GM23248 (cell line): ENCODE measurements around the gene PDGFRB. TPM values are rescaled to one million over a fixed set of nuclear protein-coding genes. Genes with fewer than 3 reads are reported as not detected.
A peak's percentile ranks its signal among the peaks of the same experiment; 100 is the strongest.

Source experiments
- DNase-seq: peaks from one replicate; pipeline ENCODE4 v3.0.0-alpha.2; 2015
- H2AFZ ChIP-seq: fragments of 200-600 bp; sonication (generic); 2 replicates; pipeline ENCODE4 v1.6.1; 2016; ENCODE audit warnings: antibody characterized with exemption
- H3F3A ChIP-seq: fragments of 200-600 bp; sonication (generic); 2 replicates; pipeline ENCODE4 v1.6.1; 2016; ENCODE audit warnings: mild to moderate bottlenecking, antibody characterized with exemption, mixed run types; ENCODE audit not compliant: insufficient read depth
- H3K27ac ChIP-seq: fragments of 200-600 bp; sonication (generic); 2 replicates; pipeline ENCODE4 v1.5.1; 2016; ENCODE audit warnings: mild to moderate bottlenecking
- H3K27me3 ChIP-seq: fragments of 200-600 bp; sonication (generic); replicated peaks from 2 replicates; pipeline ENCODE4 v1.6.1; 2016; ENCODE audit warnings: mild to moderate bottlenecking; ENCODE audit not compliant: insufficient read depth
- H3K36me3 ChIP-seq: fragments of 200-600 bp; sonication (generic); 2 replicates; pipeline ENCODE4 v1.6.1; 2016; ENCODE audit warnings: low read depth, mild to moderate bottlenecking
- H3K4me1 ChIP-seq: fragments of 200-600 bp; sonication (generic); 2 replicates; pipeline ENCODE4 v1.6.1; 2016; ENCODE audit warnings: mild to moderate bottlenecking; ENCODE audit not compliant: insufficient read depth
- H3K4me2 ChIP-seq: fragments of 200-600 bp; sonication (generic); one replicate; pipeline ENCODE4 v1.6.1; 2016; ENCODE audit warnings: mild to moderate bottlenecking; ENCODE audit not compliant: unreplicated experiment
- H3K4me3 ChIP-seq: fragments of 200-600 bp; sonication (generic); 2 replicates; pipeline ENCODE4 v1.5.1; 2016; ENCODE audit warnings: mild to moderate bottlenecking
- H3K79me2 ChIP-seq: fragments of 200-600 bp; sonication (generic); 2 replicates; pipeline ENCODE4 v1.6.1; 2016; ENCODE audit warnings: mild to moderate bottlenecking; ENCODE audit not compliant: insufficient read depth
- H3K9ac ChIP-seq: fragments of 200-600 bp; sonication (generic); 2 replicates; pipeline ENCODE4 v1.6.1; 2016; ENCODE audit warnings: mild to moderate bottlenecking
- H3K9me2 ChIP-seq: fragments of 200-600 bp; sonication (generic); 2 replicates; pipeline ENCODE4 v1.6.1; 2016; ENCODE audit warnings: mixed run types, mild to moderate bottlenecking, moderate library complexity; ENCODE audit not compliant: insufficient read depth
- H3K9me3 ChIP-seq: fragments of 200-600 bp; sonication (generic); one replicate; pipeline ENCODE4 v1.6.1; 2017; ENCODE audit warnings: low read depth
- H4K20me1 ChIP-seq: fragments of 200-600 bp; sonication (generic); 2 replicates; pipeline ENCODE4 v1.6.0; 2016; ENCODE audit not compliant: insufficient read depth
- EZH2 ChIP-seq: fragments of 200-600 bp; sonication (generic); IDR thresholded peaks from 2 replicates; pipeline ENCODE4 v1.6.1; 2018; ENCODE audit warnings: antibody characterized with exemption, mild to moderate bottlenecking; ENCODE audit not compliant: insufficient read depth, poor library complexity, severe bottlenecking
- EZH2phosphoT487 ChIP-seq: fragments of 200-600 bp; sonication (generic); IDR thresholded peaks from 2 replicates; pipeline ENCODE4 v1.6.1; 2018; ENCODE audit warnings: antibody characterized with exemption, moderate library complexity, mild to moderate bottlenecking, low read depth; ENCODE audit not compliant: insufficient read depth
- WGBS, 2 experiments: methylation state at CpG; one replicate each; pipeline ENCODE4 v1.1.6; 2015 to 2017; ENCODE audit warnings: low lambda C conversion rate in 2 of 2, low coverage in 1 of 2; ENCODE audit errors: missing lambda C conversion rate in 2 of 2; 5-methylcytosine and 5-hydroxymethylcytosine counted together
- in situ Hi-C: fragments of 300-500 bp; cut with MboI; formaldehyde crosslinking; loops from 2 replicates; pipeline ENCODE4 v1.15.0; 2020
- polyA plus RNA-seq: library from polyadenylated mRNA; unstranded; fragments of >200 nt; fragmentation: Nextera tagmentation; extraction: Ambion mirVana; gene quantifications from 2 replicates; pipeline ENCODE4 v1.2.1, GENCODE V29; 2016
- total RNA-seq: library from RNA; depleted of rRNA; stranded (reverse); fragments of >200 nt; shearing (Covaris generic); gene quantifications from 2 replicates; pipeline ENCODE4 v1.2.3, GENCODE V29; 2014

Gene PDGFRB
- total and polyA plus RNA-seq, 2 experiments from 2014 or later = 155 to 205 TPM

DNA sequence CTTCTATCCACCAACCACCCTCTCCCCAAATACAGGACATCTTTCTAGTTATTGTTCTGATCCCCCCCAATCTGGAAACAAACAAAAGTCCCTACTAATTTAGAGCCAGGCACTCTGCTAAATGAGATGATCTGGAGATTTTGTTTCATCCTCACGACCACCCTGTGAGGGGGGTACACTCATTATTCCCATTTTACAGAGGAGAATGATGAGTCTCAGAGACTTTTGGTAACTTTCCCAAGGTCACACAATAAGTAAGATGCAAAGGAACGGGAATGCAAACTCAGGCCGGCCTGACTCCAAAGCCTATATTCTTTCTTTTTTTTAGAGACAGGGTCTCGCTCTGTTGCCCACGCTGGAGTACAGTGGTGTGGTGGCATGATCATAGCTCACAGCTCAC is 9.4 kb downstream of the PDGFRB start:
- Histone ChIP-seq H2AFZ (no peak overlapping the region), H3K4me2 (no peak overlapping the region), H3K27me3 (no peaks in the 10 kb centered on the region), H3K27ac (peak overlapping the region; percentile 94), H3K9me3 (no peaks in the 10 kb centered on the region), H4K20me1 (no peaks in the 10 kb centered on the region), H3K9ac (no peak overlapping the region), H3K4me1 (peaks cover 74% of the 10 kb centered on the region), H3K9me2 (no peaks in the 10 kb centered on the region), H3K79me2 (peaks cover 74% of the 10 kb centered on the region), H3F3A (peaks cover 76% of the 10 kb centered on the region), H3K4me3 (no peak overlapping the region), H3K36me3 (0 out of 2 replicates have a peak, but pooled peaks cover 5% of the 10 kb centered on the region)
- WGBS, 2 experiments = 84 to 86% methylated on average over 5 of the region's 5 CpGs
- TF ChIP-seq EZH2 = no peak
- TF ChIP-seq EZH2phosphoT487 = no peak
- no peak for DNase-seq
- in situ Hi-C loops = no loop called here

- WGBS, 2 experiments = 24 to 29% methylated on average over 4 of the region's 4 CpGs
- TF ChIP-seq EZH2 (no peak), EZH2phosphoT487 (no peak)
- Histone ChIP-seq H3K4me2 (peak overlapping the region; percentile 61), H4K20me1 (no peaks in the 10 kb centered on the region), H3K4me1 (peaks cover 81% of the 10 kb centered on the region), H2AFZ (no peak overlapping the region), H3K27me3 (no peaks in the 10 kb centered on the region), H3K4me3 (peak overlapping the region; percentile 37; the same call in 1 of the 2 replicates), H3K9me3 (no peaks in the 10 kb centered on the region), H3K9ac (peak overlapping the region; percentile 79), H3K27ac (peak overlapping the region; percentile 94), H3K36me3 (0 out of 2 replicates have a peak, but pooled peaks cover 5% of the 10 kb centered on the region), H3K9me2 (no peaks in the 10 kb centered on the region), H3F3A (peaks cover 79% of the 10 kb centered on the region), H3K79me2 (peaks cover 74% of the 10 kb centered on the region)
- no peak for DNase-seq
- in situ Hi-C loops = no loop called here
Observed at GRCh38 chr5:150144879-150145278, 10.8 kb downstream of the PDGFRB start.

DNA sequence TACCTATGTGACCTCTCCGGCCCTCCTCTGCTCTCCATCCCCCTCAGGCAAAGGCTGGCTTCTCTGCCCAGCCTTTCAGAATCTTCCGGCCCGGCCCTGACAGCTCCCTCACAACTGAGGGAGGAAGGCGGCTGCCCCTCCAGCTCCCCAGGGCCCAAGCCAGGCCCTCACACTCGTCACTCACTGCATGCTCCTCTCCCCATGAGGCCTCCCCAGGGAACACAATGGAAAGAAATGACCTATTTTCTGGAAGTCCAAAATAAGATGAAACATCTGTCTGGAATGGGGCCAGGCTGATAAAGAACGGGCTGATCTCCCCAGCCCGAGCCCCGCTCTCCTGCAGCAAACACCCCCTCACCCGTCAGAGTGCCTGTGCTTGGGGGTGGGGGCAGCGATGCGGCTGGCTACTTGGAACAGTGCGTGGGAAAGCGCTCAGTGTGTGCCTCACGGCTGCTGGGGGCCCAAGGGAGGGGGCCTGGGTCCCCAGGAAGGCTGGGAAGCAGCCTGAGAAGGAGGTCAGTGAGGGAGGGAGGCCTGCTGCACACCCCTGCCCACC is 11.3 kb downstream of the PDGFRB start:
- H3K9me2 ChIP-seq = no peaks in the 10 kb centered on the region
- 2 to 3% methylated on average over 11 to 14 of the region's 14 CpGs for WGBS, 2 experiments
- no peaks in the 10 kb centered on the region for H3K27me3 ChIP-seq
- 0 out of 2 replicates have a peak, but pooled peaks cover 5% of the 10 kb centered on the region for H3K36me3 ChIP-seq
- H4K20me1 ChIP-seq = no peaks in the 10 kb centered on the region
- in situ Hi-C loops = no loop called here
- H3K9ac ChIP-seq = peak overlapping the region; percentile 79
- H3K4me3 ChIP-seq = peak overlapping the region; percentile 37
- no peaks in the 10 kb centered on the region for H3K9me3 ChIP-seq
- H3K79me2 ChIP-seq = peaks cover 74% of the 10 kb centered on the region
- peak; percentile 83 for DNase-seq
- H3K4me1 ChIP-seq = peaks cover 83% of the 10 kb centered on the region
- peaks cover 78% of the 10 kb centered on the region for H3F3A ChIP-seq
- no peak overlapping the region for H2AFZ ChIP-seq
- TF ChIP-seq EZH2phosphoT487 = no peak
- TF ChIP-seq EZH2 = no peak
- peak overlapping the region; percentile 94 for H3K27ac ChIP-seq
- H3K4me2 ChIP-seq = peak overlapping the region; percentile 61

- 7 to 10% methylated on average over 18 to 20 of the region's 20 CpGs for WGBS, 2 experiments
- H3K9me2 ChIP-seq = no peaks in the 10 kb centered on the region
- 0 out of 2 replicates have a peak, but pooled peaks cover 5% of the 10 kb centered on the region for H3K36me3 ChIP-seq
- in situ Hi-C loops = no loop called here
- H3K79me2 ChIP-seq = peaks cover 74% of the 10 kb centered on the region
- H4K20me1 ChIP-seq = no peaks in the 10 kb centered on the region
- peak; percentile 96 for DNase-seq
- peak overlapping the region; percentile 79 for H3K9ac ChIP-seq
- peaks cover 76% of the 10 kb centered on the region for H3F3A ChIP-seq
- H3K27ac ChIP-seq = peak overlapping the region; percentile 94
- no peaks in the 10 kb centered on the region for H3K27me3 ChIP-seq
- peaks cover 82% of the 10 kb centered on the region for H3K4me1 ChIP-seq
- TF ChIP-seq EZH2phosphoT487 (no peak), EZH2 (no peak)
- H3K4me2 ChIP-seq = peak overlapping the region; percentile 61
- H3K9me3 ChIP-seq = no peaks in the 10 kb centered on the region
- H2AFZ ChIP-seq = no peak overlapping the region
- H3K4me3 ChIP-seq = peak overlapping the region; percentile 37
Observed at GRCh38 chr5:150143350-150144245, 12.0 kb downstream of the PDGFRB start.
